Colonic mucosa (tissue), 4 donors: ENCODE data around the gene DAB1. TPM values are rescaled to one million over a fixed set of nuclear protein-coding genes. Genes with fewer than 3 reads are reported as not detected.

ENCODE experiments used
- DNase-seq: peaks from one replicate; pipeline ENCODE4 v3.0.0-alpha.2; 2020
- H3K27ac ChIP-seq: fragments of 200-600 bp; one replicate; pipeline ENCODE4 v1.8.0; 2021
- H3K27me3 ChIP-seq: fragments of 200-600 bp; one replicate; pipeline ENCODE4 v1.8.0; 2021
- H3K36me3 ChIP-seq: fragments of 200-600 bp; one replicate; pipeline ENCODE4 v1.8.0; 2021
- H3K4me1 ChIP-seq: fragments of 200-600 bp; one replicate; pipeline ENCODE4 v1.8.0; 2021; ENCODE audit warnings: mild to moderate bottlenecking
- H3K4me3 ChIP-seq: fragments of 200-600 bp; one replicate; pipeline ENCODE4 v1.8.0; 2021
- H3K9ac ChIP-seq, 2 donors: one replicate each; pipeline ENCODE4 v1.7.0; 2013; ENCODE audit warnings: control low read depth in 2 of 2, low read depth in 2 of 2, low read length in 2 of 2
- H3K9me3 ChIP-seq: fragments of 200-600 bp; one replicate; pipeline ENCODE4 v1.8.0; 2021
- intact Hi-C: fragments of 100-400 bp; cut with DNase I; formaldehyde crosslinking; loops from one replicate; pipeline ENCODE4 v1.14.1; 2022
- total RNA-seq, 2 donors: library from RNA; stranded (reverse); fragmentation: NEBNext Ultra II Directional in 1 of 2; extraction: Animal tissue kit (Norgen Biotek cat#: 25700) in 1 of 2; gene quantifications; one replicate each; pipeline ENCODE4 v1.2.1, GENCODE V29; 2021
- TF ChIP-seq, protein P1 (sequence below): fragments of 200-600 bp; IDR thresholded peaks from one replicate; pipeline ENCODE4 v1.8.0; 2022; ENCODE audit warnings: antibody characterized with exemption, mild to moderate bottlenecking
- donor health status: healthy.
- donor health status: DM: no; HTN: no; CAD: no.
- donor health status: DM: no; HTN: no; CAD: no.

The DAB1 gene
- total RNA-seq, 2 donors from 2014 or later: 0.42 TPM; not detected in 1

DNA sequence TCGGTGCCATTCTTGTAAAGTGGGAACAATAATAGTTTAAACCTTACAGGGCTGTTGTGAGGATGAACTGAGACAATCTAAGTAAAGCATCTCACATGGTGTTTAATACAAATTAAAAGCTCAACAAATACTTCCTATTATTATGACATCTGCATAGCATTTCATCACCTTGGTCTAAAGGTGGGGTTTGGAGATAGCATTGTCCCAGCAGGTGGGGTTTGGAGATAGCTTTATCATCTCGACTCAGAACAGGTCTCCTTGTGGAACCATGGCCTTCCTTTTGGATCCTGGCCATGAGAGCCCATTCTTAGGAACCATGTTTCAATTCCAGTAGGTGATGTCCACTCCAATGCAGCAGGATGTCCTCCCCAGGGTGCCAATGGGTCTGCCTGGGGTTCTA, 437.5 kb downstream of the DAB1 start:
- intact Hi-C loops: no loop called here
- Histone ChIP-seq H3K4me1 (no peaks in the 10 kb centered on the region), H3K27ac (no peak overlapping the region), H3K27me3 (no peaks in the 10 kb centered on the region), H3K9me3 (no peaks in the 10 kb centered on the region), H3K4me3 (no peak overlapping the region), H3K9ac (no peak overlapping the region), H3K36me3 (no peaks in the 10 kb centered on the region)
- no peak for DNase-seq
- TF ChIP-seq, protein P1, sequence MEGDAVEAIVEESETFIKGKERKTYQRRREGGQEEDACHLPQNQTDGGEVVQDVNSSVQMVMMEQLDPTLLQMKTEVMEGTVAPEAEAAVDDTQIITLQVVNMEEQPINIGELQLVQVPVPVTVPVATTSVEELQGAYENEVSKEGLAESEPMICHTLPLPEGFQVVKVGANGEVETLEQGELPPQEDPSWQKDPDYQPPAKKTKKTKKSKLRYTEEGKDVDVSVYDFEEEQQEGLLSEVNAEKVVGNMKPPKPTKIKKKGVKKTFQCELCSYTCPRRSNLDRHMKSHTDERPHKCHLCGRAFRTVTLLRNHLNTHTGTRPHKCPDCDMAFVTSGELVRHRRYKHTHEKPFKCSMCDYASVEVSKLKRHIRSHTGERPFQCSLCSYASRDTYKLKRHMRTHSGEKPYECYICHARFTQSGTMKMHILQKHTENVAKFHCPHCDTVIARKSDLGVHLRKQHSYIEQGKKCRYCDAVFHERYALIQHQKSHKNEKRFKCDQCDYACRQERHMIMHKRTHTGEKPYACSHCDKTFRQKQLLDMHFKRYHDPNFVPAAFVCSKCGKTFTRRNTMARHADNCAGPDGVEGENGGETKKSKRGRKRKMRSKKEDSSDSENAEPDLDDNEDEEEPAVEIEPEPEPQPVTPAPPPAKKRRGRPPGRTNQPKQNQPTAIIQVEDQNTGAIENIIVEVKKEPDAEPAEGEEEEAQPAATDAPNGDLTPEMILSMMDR: no peak

DNA sequence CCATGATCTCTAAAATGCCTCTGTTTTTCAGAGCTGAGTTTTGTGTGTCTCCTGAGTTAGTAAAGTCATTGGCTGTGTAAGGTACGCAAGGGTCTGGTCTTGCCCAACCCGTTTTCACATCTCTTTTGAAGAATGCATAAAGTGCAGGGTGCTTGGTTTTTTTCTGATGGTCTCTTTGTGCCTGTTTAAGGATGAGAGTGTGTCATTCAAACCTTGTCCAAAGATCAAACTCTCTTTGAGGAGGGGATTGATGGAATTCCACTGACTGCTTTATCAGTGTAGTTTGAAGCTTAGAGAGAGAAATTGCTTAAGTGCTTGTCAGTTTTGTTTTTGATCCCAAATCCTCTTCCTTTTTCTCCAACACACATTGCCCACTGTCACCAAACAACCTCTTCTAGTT, 438.0 kb downstream of the DAB1 start:
- TF ChIP-seq, protein P1: no peak
- no peaks in the 10 kb centered on the region for H3K36me3 ChIP-seq
- H3K9ac ChIP-seq: no peak overlapping the region
- no peaks in the 10 kb centered on the region for H3K27me3 ChIP-seq
- no peaks in the 10 kb centered on the region for H3K9me3 ChIP-seq
- H3K27ac ChIP-seq: no peak overlapping the region
- H3K4me3 ChIP-seq: no peak overlapping the region
- no peak for DNase-seq
- no peaks in the 10 kb centered on the region for H3K4me1 ChIP-seq
- intact Hi-C loops: no loop called here

DNA sequence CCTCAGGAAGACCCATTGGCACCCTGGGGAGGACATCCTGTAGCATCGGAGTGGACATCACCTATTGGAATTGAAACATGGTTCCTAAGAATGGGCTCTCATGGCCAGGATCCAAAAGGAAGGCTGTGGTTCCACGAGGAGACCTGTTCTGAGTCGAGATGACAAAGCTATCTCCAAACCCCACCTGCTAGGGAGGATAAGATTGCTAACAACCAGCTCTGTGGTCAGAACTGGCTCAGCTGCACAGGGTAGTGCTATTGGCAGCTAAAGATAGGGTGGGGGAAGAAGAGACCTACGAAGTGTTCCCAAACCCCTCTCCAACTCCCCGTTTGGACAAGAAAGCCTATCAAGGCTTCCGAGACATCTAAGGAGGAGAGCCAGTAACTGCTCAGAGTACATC, 440.4 kb downstream of the DAB1 start:
- no peak for DNase-seq
- H3K27ac ChIP-seq: no peak overlapping the region
- no peaks in the 10 kb centered on the region for H3K27me3 ChIP-seq
- TF ChIP-seq, protein P1: no peak
- H3K9me3 ChIP-seq: no peaks in the 10 kb centered on the region
- no peak overlapping the region for H3K9ac ChIP-seq
- no peak overlapping the region for H3K4me3 ChIP-seq
- H3K36me3 ChIP-seq: no peaks in the 10 kb centered on the region
- H3K4me1 ChIP-seq: no peaks in the 10 kb centered on the region
- intact Hi-C loops: no loop called here

DNA sequence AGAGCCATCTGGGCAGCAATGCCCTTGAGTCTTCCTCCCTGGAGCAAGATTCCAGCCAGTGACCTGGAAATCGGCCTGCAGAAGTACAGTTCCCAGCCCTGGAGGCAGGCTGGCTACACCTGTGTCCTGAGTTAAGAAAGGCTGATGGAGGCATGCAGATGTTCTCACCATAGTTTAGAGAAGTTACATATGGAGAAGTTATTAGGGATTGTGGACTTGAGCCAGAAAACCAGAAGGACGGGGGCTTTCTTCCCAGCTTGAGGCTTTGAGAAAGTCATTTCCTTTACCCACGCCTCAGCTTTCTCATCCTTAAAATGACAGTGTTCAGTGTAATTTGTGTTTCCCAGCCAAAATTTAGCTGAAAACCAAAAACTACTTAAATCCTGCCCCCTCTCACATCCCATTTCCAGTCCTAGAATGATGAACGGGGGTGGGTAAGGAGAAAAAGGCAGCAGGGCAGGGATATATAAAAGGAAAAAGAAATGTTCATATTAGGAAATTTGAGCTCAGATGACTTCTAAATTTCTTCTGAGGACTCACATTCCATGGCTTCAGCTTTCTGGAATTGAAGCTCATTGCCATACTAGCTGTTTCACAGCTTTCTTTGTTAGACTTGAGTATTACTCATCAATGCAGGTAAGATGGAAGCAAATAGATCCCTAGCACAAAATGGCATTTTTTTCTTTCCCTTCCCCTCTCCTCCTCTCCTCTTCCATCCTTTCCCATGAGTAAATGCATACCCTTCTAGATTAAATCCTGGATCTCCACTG, 443.7 kb downstream of the DAB1 start:
- no peaks in the 10 kb centered on the region for H3K4me1 ChIP-seq
- DNase-seq: no peak
- H3K4me3 ChIP-seq: no peak overlapping the region
- H3K27ac ChIP-seq: no peak overlapping the region
- TF ChIP-seq, protein P1: no peak
- H3K36me3 ChIP-seq: no peaks in the 10 kb centered on the region
- no peak overlapping the region for H3K9ac ChIP-seq
- no peaks in the 10 kb centered on the region for H3K27me3 ChIP-seq
- H3K9me3 ChIP-seq: no peaks in the 10 kb centered on the region
- intact Hi-C loops: no loop called here

DNA sequence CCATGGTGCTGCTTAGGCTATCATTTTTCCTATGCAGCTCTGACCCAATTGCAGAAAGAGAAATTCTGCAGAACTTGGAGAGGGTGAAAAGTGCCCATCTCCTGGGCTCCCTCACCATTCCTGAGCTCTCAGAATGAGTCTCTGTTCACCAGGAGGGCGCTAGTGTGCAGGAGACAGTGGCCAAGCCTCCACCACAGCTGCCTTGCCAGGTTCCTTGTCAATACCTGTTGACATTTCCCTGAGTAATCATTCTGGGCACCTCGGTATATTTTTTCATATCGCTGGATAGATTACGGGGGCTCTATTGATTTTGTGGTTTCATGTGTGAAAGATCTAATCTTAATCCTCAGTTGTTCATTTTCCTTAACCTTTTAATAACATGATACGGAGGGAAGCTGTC, 445.0 kb downstream of the DAB1 start:
- Histone ChIP-seq H3K36me3 (no peaks in the 10 kb centered on the region), H3K27me3 (no peaks in the 10 kb centered on the region), H3K4me1 (no peaks in the 10 kb centered on the region), H3K4me3 (no peak overlapping the region), H3K27ac (no peak overlapping the region), H3K9ac (no peak overlapping the region), H3K9me3 (no peaks in the 10 kb centered on the region)
- intact Hi-C loops: no loop called here
- TF ChIP-seq, protein P1: no peak
- DNase-seq: no peak
